Activated CD4-positive, alpha-beta T cell treated with anti-CD3 and anti-CD28 coated beads for 24 hours (primary cell): ENCODE measurements around the gene TNFRSF6B.

Source experiments
- DNase-seq, 2 donors: peaks; one replicate each; pipeline ENCODE4 v3.0.0-alpha.2; 2020; ENCODE audit warnings: low read depth in 2 of 2

TNFRSF6B gene

DNA sequence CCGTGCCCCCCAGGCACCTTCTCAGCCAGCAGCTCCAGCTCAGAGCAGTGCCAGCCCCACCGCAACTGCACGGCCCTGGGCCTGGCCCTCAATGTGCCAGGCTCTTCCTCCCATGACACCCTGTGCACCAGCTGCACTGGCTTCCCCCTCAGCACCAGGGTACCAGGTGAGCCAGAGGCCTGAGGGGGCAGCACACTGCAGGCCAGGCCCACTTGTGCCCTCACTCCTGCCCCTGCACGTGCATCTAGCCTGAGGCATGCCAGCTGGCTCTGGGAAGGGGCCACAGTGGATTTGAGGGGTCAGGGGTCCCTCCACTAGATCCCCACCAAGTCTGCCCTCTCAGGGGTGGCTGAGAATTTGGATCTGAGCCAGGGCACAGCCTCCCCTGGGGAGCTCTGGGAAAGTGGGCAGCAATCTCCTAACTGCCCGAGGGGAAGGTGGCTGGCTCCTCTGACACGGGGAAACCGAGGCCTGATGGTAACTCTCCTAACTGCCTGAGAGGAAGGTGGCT lies 960 bp downstream of the TNFRSF6B start:
- DNase-seq: no peak

DNA sequence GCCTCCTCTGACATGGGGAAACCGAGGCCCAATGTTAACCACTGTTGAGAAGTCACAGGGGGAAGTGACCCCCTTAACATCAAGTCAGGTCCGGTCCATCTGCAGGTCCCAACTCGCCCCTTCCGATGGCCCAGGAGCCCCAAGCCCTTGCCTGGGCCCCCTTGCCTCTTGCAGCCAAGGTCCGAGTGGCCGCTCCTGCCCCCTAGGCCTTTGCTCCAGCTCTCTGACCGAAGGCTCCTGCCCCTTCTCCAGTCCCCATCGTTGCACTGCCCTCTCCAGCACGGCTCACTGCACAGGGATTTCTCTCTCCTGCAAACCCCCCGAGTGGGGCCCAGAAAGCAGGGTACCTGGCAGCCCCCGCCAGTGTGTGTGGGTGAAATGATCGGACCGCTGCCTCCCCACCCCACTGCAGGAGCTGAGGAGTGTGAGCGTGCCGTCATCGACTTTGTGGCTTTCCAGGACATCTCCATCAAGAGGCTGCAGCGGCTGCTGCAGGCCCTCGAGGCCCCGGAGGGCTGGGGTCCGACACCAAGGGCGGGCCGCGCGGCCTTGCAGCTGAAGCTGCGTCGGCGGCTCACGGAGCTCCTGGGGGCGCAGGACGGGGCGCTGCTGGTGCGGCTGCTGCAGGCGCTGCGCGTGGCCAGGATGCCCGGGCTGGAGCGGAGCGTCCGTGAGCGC lies 1.6 kb downstream of the TNFRSF6B start:
- no peak for DNase-seq

DNA sequence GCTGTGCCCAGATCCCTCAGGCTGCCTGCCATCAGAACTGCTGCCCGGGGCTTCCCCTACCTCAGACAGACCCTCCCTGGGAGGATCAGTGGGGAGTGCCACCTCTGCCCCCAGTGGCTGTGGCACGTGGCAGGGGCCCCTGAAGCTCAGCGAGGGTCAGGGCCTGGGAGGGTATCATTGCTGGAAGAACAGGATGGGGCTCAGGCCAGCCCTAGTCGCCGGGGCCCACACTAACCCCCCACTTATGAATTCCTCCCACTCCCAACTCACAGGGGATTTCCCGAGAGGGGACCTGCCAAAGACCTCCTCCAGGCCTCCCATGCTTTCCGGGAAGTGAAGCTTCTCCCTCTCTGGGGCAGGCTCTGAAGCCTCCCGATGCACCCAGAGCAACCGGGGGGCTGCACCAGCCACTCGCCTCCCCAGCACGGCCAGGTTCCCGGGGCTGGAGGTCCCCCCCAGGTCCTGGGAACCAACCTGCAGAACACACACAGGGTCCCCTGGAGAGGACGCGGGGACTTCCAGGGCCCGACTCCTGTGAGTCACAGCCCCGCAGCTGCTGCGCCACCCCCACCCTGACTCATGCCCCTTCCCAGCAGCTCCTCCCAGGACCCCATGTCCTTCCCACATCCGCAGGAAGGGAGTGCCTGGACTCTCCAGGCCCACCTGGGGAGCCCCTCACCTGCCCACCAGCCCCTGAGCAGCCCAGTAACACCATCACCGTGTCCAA lies 2.5 kb downstream of the TNFRSF6B start:
- DNase-seq: peak; percentile 42 to 54

GRCh38 chr20:63699466-63700198 lies 3.2 kb downstream of the TNFRSF6B start:
- no peak for DNase-seq

GRCh38 chr20:63700199-63701050 lies 4.0 kb downstream of the TNFRSF6B start:
- no peak for DNase-seq

DNA sequence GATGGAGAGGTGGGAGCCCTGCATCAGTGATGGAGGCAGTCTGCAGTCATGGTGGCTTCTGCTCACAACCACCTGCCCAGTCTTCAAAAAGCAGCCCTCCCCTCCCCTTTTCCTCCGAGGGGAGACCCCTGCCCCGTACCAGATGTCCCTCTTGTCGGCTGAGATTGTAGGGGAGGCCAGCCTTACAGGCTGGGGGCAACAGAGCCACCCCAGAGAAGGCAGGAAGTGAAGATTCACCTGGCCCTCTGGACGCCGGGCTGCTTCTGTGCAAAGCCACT lies 4.5 kb downstream of the TNFRSF6B start:
- no peak for DNase-seq

GRCh38 chr20:63701329-63702035 lies 5.0 kb downstream of the TNFRSF6B start:
- DNase-seq: no peak

GRCh38 chr20:63702036-63702665 lies 5.7 kb downstream of the TNFRSF6B start:
- DNase-seq: no peak

DNA sequence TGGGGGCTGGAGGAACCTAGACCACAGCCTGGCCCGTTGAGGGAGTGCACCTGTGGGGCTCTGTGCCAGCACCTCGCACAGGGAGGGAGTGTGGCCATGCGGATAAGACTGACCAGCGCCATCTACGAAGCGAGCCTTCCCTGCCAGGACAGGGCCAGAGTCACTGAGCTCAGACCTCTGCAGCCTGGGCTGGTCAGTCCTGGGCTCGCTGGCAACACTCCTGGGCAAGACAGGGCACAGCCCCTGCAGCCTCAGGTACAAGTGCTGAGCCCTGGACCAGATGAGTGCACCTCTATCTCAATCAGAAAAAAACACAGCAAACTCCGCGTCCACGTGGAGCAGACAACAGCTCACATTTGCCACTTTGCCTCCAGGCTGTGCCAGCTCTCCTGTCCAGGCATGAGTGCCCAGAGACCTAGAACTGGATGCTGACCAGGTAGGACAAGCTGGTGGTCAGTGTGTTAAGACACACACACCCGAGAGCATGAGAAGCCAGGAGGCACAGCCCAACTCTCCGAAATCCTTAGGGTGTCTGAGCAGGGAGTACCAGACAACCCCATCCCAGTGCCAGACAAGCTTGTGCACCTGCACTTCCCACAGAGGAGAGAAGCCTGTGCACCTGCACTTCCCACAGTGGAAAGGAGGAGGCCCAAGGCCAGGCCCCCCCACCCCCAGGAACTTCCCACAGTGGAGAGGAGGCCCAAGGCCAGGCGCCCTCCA lies 6.5 kb downstream of the TNFRSF6B start:
- DNase-seq: no peak

- DNase-seq: no peak
Measured at GRCh38 chr20:63703471-63703975, 7.1 kb downstream of the TNFRSF6B start.

- no peak for DNase-seq
Measured at GRCh38 chr20:63703976-63704748, 7.7 kb downstream of the TNFRSF6B start.

DNA sequence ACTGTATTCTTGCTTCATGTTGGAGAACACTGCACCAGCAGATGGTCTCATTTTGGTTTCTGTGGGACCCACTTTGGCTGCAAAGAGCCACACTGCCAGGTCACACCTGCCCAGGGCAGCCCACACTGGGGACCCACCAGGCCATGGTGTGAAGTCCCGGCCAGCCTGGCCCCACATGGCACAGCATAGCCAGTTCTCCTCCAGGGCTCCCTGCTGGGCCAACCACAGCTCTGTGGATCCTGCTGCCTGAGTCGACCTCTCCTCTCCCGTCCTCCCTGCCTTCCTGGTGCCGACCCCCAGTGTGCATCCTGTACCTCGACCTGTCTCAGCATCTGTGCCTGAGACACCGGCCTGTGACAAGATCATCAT lies 8.3 kb downstream of the TNFRSF6B start:
- no peak for DNase-seq

DNA sequence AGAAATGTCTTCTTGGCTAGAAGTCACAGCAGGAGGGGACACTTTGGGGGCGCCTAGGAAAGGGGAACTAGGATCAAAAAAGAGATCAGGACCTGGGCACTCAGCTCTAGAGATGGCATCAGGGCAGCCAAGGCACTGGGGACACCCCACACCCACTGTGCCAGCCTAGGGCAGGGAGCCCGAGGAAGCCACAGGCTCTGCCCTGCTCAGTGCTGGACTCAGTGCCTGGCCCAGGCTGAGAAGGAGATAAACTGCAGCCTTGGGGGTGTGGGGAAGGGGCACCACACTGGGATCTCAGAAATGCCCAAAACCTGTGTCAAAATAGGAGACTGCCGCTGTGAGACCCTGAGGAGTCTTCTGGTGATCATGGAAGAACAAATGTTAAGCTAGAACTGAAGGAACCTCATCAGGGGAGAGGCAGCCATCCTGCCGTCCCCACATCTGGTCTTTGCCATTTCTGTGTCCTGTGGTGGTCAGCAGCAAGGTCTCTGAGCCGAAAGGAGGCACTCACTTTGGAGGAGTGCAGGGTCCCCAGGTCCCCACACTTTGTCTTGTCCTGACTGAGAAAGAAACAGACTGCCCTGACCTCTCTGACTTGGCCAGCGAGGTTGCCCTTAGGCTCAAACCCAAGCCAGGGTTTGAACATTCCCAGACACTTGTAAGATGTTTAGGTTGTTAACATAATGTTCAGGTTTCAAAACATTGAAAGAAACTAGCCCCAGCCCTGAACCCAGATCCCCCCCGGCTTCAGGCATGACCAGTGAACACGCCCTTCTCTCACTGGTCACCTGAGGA lies 9.0 kb downstream of the TNFRSF6B start:
- DNase-seq: no peak

- DNase-seq: no peak
Measured at GRCh38 chr20:63706027-63706695, 9.7 kb downstream of the TNFRSF6B start.

GRCh38 chr20:63706852-63707557 lies 10.6 kb downstream of the TNFRSF6B start:
- DNase-seq: peak in 1 of 2 donors; percentile 48

DNA sequence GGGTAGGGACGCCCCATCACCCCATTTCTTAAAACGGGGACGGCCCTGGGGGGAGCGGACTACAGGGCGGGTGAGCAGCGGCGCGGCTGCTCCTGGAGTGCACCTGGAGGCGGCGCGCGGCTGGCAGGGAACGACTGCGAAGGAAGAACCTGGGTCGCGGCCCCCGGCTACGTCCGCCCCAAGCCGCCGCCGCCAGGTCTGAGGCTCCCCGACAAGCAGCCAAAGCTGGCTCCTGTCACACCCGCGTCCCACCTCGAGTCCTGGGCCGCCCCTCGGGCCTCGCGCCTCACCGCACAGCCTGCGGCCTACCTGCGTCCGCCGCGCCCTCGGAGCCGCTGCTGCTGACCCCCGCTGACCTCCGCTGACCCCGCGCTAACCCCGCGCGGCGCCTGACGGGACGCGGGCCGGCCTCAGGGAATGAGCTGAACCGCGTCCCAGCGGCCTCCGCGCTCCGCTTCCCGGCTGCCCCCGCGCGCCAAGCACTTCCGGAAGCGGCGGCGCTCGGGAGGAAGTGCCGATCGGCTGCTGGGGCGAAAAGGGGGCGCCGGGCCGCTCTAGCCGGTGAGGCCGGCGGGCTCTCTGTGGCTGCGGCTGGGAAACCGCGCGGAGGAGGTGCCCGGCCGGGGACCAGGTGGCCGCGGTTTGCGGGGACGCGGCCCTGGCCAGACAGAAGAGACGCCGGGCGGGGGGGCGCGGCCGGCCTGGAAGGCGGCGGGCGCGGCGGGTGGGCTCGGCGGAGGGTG lies 11.3 kb downstream of the TNFRSF6B start, which contains the start of the genes ARFRP1 and ZGPAT:
TSS of gene ARFRP1 (minus strand) at position 419 of the 743 bp plus-strand sequence. CDS start 885 bp downstream, outside the sequence.
TSS of gene ZGPAT (plus strand) at position 482 of the 743 bp plus-strand sequence. CDS start 542 bp downstream, outside the sequence.
- DNase-seq: peak; percentile 73 to 76
